ELF-1 (cell line): ENCODE results near the gene PET117.
A peak's percentile ranks its signal among the peaks of the same experiment; 100 is the strongest.
"Not testable (repeated sequence)": the region's sequence is repeated elsewhere in the genome, so short reads cannot be mapped to it uniquely, and the experiment has no call there.

ENCODE experiments used
- DNase-seq: peaks from one replicate; pipeline ENCODE4 v3.0.0-alpha.2; 2016; ENCODE audit warnings: low read depth, low spot score

The PET117 gene

GRCh38 chr20:18164356-18164755 is 26.7 kb downstream of the PET117 start:
- peak; percentile 37 for DNase-seq

- no peak for DNase-seq
Observed at GRCh38 chr20:18165553-18165952, 27.9 kb downstream of the PET117 start.

GRCh38 chr20:18166241-18166881 is 28.7 kb downstream of the PET117 start:
- no peak for DNase-seq

GRCh38 chr20:18166950-18167349 is 29.3 kb downstream of the PET117 start:
- no peak for DNase-seq

GRCh38 chr20:18172379-18172778 is 34.7 kb downstream of the PET117 start:
- DNase-seq, result no peak

- no peak for DNase-seq
Observed at GRCh38 chr20:18174906-18175683, 37.4 kb downstream of the PET117 start.

- peak; percentile 74 for DNase-seq
Observed at GRCh38 chr20:18176318-18176785, 38.7 kb downstream of the PET117 start.

GRCh38 chr20:18180366-18180765 is 42.7 kb downstream of the PET117 start:
- DNase-seq, result not testable (repeated sequence)

- no peak for DNase-seq
Observed at GRCh38 chr20:18180815-18181214, 43.2 kb downstream of the PET117 start.

GRCh38 chr20:18187020-18187419 is 49.4 kb downstream of the PET117 start:
- DNase-seq, result no peak

GRCh38 chr20:18188434-18188833 is 50.8 kb downstream of the PET117 start:
- DNase-seq, result no peak

GRCh38 chr20:18190338-18191233 is 52.9 kb downstream of the PET117 start:
- no peak for DNase-seq

- DNase-seq, result no peak
Observed at GRCh38 chr20:18191306-18191705, 53.6 kb downstream of the PET117 start.
